Measurements from ENCODE around the gene HBE1.

DNA sequence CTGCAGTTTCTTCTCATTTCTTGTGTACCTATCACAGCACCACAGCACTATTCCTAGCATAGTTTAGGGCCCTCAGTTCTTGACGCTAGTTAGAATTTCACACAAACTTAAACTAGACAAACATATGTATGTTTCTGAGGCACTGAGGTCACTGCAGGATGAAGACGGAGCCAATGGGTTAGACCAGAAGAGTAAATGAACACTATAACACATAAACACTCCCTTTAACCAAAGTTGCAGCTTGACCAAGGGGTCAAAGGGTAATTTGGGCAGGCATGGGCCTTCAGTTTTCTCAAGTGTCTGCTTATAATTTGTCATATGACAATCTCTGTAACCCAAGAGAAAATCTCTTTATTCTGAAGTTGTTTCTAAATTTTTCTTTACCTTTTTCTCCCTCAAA is 12.9 kb upstream of the HBE1 start:
- TF ChIP-seq, protein P1, sequence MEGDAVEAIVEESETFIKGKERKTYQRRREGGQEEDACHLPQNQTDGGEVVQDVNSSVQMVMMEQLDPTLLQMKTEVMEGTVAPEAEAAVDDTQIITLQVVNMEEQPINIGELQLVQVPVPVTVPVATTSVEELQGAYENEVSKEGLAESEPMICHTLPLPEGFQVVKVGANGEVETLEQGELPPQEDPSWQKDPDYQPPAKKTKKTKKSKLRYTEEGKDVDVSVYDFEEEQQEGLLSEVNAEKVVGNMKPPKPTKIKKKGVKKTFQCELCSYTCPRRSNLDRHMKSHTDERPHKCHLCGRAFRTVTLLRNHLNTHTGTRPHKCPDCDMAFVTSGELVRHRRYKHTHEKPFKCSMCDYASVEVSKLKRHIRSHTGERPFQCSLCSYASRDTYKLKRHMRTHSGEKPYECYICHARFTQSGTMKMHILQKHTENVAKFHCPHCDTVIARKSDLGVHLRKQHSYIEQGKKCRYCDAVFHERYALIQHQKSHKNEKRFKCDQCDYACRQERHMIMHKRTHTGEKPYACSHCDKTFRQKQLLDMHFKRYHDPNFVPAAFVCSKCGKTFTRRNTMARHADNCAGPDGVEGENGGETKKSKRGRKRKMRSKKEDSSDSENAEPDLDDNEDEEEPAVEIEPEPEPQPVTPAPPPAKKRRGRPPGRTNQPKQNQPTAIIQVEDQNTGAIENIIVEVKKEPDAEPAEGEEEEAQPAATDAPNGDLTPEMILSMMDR (conservative IDR thresholded peaks at IDR 0.05; ENCODE audit: low read depth in 2 of 2) = no peak
- TF ChIP-seq EZH2 (IDR thresholded peaks at IDR 0.05; ENCODE audit: low read depth, unreplicated experiment) (no peak), JUNB (IDR thresholded peaks at IDR 0.05; ENCODE audit: unreplicated experiment) (no peak), NANOG (IDR thresholded peaks at IDR 0.05; ENCODE audit: borderline replicate concordance) (no peak), EZH2phosphoT487 (IDR thresholded peaks at IDR 0.05; ENCODE audit: unreplicated experiment) (no peak), POLR2AphosphoS5 (IDR thresholded peaks at IDR 0.05; ENCODE audit: low read depth) (no peak), ZNF462 (CRISPR knock-in tag; IDR thresholded peaks at IDR 0.05) (no peak)
- TF ChIP-seq, protein P2, sequence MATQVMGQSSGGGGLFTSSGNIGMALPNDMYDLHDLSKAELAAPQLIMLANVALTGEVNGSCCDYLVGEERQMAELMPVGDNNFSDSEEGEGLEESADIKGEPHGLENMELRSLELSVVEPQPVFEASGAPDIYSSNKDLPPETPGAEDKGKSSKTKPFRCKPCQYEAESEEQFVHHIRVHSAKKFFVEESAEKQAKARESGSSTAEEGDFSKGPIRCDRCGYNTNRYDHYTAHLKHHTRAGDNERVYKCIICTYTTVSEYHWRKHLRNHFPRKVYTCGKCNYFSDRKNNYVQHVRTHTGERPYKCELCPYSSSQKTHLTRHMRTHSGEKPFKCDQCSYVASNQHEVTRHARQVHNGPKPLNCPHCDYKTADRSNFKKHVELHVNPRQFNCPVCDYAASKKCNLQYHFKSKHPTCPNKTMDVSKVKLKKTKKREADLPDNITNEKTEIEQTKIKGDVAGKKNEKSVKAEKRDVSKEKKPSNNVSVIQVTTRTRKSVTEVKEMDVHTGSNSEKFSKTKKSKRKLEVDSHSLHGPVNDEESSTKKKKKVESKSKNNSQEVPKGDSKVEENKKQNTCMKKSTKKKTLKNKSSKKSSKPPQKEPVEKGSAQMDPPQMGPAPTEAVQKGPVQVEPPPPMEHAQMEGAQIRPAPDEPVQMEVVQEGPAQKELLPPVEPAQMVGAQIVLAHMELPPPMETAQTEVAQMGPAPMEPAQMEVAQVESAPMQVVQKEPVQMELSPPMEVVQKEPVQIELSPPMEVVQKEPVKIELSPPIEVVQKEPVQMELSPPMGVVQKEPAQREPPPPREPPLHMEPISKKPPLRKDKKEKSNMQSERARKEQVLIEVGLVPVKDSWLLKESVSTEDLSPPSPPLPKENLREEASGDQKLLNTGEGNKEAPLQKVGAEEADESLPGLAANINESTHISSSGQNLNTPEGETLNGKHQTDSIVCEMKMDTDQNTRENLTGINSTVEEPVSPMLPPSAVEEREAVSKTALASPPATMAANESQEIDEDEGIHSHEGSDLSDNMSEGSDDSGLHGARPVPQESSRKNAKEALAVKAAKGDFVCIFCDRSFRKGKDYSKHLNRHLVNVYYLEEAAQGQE (IDR thresholded peaks at IDR 0.05; ENCODE audit: unreplicated experiment) = no peak
